Fibroblast of skin of left biceps (primary cell): ENCODE results near the gene FOSL1.

Experiments used
- DNase-seq, 2 experiments: peaks; one replicate each; pipeline ENCODE4 v3.0.0-alpha.2; 2013; ENCODE audit warnings: low read depth in 2 of 2

The FOSL1 gene

DNA sequence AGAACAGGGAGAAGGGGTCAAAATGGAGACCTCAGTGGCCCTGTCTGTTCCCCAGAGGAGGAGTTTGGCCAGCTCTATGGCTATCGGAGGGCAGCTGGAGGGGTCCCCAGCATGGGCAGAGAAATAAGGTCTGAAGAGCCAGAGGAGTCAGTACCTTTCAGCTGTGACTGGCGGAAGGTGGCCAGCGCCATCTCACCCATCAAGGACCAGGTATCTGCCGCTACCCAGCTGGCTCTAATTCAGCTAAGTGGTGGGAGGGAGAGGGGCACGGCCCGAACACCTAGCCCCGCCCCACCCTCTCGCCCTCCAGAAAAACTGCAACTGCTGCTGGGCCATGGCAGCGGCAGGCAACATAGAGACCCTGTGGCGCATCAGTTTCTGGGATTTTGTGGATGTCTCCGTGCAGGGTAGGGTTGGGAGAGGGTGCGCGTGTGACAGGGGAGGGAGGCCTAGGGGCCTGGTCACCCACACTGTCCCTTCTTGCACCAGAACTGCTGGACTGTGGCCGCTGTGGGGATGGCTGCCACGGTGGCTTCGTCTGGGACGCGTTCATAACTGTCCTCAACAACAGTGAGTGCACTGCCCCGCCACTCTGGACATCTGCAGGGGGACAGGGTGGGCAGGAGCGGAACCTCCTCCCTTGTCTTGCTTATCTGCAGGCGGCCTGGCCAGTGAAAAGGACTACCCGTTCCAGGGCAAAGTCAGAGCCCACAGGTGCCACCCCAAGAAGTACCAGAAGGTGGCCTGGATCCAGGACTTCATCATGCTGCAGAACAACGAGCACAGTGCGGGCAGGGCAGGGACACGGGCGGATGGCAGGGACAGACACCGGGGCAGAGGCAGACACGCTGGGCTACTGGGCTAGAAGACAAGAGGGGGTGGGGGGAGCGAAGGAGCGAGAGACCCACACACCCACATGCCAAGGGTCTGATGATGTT, 17.8 kb downstream of the FOSL1 start:
- DNase-seq = no peak

DNA sequence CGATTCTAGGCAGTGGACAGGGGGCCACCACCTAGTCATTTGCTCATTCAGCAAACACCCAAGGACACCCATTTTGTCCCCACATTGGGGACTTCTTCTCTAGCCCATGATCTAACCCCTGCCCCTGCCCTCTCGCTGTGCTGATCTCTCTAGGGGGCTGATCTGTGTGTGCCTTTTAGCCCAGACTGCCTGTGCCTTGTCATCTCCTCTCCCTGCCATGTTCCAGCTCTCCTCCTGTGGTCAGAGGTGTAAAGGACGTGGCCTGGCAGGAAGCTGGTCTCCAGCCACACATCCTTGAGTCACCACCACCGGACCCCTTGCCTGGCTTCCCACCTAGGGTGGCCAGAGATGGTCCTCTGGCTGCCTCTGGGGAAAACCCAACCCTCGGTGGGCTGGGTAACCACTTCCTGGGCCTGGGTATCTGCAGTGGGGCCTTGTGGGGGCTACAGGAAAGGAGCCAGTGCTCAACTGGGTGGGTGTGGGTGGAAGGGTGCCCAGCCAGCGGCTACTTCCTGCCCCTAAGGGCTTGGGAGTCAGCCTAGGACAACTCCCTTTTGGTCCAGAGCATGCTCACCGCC, 19.3 kb downstream of the FOSL1 start:
- DNase-seq = no peak

DNA sequence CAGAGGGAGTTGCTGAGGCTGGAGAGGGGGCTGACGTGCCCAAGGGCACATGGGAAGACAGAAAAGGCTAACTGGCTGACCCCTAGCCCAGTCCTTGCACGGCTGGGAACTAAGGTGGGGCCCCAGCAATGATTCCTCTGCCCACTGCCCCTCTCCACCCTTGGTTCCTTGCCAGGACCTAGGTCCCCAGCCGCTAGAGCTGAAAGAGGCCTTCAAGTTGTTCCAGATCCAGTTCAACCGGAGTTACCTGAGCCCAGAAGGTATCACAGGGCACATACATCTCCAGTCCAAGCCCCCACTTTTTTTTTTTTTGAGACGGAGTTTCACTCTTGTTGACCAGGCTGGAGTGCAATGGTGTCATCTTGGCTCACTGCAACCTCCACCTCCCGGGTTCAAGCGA, 20.2 kb downstream of the FOSL1 start:
- no peak for DNase-seq

DNA sequence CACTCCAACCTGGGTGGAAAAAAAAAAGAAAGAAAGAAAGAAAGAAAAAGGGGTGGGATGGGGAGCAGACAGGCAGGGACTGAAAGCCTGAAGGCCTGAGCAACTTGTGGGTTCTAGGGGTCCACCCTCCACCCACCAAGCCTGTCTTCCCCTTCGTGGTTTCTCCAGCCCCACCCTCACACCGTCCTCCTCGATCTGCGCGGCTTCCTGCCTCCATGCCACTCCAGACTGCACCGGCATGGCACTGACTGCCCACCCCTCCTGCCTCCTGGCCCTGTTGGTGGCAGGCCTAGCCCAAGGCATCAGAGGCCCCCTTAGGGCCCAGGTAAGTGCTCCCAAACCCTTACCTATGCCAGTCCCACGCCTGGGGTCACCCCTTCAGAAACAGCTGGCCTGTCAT, 20.6 kb downstream of the FOSL1 start, which contains the start of gene CTSW:
CTSW (plus strand) TSS at position 221 of the 400 bp plus-strand sequence; CDS start at position 239, 18 bp downstream.
- DNase-seq = no peak

DNA sequence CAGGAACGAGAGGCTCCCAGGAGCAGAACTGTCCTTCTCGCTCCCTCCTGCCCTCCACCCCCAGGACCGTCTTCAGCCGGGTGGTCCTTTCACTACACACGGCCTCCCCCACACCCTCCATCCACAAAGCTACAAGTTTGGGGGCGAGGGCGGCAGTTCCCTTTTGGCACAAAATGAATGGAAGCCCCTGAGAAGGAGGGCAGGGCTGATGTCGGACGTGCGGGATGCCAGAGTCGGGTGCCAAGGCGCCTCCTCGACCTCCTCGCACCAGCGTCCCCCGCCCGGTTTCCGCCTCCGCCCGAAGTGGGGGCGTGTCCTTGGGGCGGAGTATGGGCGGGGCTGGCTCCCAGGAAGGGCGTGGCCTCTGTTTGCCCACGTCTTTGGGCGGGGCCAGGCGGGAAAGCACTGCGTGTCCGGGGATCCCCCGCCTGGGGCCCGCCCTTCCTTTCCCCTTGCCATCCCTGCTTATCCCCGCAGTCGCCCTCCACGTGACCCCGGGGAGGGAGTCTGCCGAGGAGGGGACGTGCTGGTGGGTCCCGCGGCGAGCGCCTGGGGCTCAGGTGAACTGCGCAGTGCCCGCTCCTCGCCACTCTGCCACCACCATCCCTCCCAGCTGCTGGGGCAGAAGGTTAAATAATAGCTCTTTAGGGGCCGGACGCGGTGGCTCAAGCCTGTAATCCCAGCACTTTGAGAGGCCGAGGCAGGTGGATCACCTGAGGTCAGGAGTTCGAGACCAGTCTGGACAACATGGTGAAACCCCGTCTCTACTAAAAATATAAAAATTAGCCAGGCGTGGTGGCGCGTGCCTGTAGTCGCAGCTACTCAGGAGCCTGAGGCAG, 26.7 kb downstream of the FOSL1 start:
- peak; percentile 75 for DNase-seq

DNA sequence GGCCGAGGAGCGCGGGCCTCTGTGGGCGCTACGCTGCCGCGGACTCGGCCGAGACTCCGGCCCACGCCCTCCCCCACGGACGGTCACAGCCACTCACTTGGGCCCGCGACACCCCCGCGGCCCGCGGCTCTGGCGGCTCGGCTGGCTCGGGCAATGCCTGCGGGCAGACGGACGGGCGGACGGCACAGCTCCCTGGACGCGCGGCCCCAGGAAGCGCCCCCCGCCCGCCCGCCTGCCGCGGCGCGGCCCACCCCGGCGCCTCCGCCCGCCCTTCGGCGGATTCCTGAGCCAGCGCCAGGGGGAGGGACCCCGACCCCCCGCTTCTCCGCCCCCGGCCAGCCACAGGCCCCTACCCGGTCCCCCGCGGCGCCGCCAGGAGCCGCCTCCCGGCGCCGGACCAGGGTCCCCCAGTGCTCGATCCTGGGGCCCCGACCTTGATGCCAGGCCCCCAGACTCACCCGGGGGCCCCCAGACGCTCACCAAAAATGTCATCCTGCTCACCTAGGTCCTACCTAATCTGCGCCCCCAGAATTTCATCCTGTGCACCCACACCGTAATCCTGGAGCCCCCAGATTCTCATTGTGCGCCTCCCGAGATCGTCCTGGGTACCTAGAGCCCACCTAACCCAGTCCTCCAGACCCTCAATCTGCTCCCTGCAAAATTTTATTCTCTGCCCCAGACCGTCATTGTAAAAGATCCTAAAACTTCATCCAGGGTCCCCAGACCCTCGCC, 27.4 kb downstream of the FOSL1 start, which contains the start of gene EFEMP2:
EFEMP2 (minus strand) TSS at position 215 of the 732 bp plus-strand sequence. CDS start 446 bp downstream, outside the sequence.
- DNase-seq = no peak

DNA sequence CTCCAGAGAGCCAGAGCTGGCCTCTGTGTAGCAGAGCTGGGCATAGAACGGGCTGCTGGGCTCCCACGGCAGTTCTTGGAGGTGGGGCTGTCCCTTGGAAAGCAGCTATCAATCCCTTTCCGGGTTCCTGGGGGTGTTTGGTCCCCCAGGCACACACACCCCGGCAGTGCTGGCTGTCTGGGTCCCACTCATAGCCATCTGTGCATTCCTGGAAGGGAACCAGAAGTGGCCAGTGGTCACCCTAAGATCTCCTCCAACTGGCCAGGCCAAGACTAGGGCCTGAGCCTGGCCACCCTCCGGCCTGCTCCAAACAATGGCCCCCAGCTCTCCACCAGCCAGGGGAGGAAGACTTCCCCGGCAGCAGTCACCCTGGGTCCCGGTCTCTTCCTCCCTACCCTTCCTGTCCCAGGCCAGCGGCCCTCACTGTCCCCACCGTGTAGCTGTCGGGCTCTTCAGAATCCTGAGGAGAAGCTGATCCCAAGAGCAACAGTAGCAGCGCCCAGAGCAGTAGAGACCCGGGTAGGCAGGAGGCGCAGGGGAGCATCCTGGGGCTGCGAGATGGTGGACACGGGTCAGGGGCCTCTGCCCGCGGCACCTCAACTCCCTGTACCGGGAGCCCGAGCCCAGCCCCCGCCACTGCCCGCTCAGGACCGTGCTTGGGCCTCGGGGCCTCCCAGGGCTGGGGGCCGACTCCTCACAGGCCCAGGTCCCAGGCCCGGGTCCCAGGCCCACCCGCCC, 28.2 kb downstream of the FOSL1 start:
- no peak for DNase-seq

DNA sequence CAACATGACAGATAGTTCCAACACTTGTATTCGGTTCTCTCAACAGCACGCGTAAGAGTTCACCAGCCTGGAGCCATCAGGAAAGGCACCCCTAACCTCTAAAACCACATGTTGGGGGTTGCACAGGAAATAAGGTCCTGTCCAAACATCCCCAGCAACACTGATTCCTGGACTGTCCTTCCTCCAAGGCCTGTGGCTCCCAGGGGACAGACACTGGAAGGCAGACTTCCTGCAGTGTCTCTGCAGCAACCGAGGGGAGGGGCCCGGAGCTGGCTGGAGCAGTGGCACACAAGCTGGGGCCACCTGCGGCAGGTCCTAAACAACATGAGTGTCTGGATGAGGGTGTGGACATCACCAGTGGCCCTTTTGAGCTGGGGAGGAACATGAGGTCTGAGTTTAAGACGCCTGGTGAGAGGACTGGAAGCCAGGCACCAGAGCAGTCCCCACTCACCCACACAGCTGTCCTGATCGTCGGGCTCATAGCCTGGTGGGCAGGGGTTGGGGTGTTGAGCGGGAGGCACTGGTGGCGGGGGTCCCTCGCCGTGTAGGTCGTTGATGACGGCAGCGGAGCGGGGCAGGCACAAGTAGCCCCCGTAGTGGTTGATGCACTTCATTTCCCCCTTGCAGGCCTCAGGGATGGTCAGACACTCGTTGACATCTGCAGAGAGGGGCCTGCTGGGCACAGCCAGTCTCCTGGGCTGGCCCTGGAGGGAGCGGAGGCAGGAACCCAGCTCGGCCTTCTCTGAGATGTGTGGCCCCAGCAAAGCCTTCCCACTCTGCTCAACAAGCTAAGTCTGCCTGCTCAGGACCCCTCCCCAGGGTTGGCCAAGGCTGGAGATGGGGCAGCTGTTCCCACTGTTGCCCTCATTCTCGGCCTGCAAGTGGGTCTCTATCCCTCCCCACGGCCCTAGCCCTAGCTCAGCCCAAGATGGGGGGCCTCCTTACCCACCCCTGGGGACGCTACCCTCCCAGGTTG, 29.2 kb downstream of the FOSL1 start:
- DNase-seq = no peak

DNA sequence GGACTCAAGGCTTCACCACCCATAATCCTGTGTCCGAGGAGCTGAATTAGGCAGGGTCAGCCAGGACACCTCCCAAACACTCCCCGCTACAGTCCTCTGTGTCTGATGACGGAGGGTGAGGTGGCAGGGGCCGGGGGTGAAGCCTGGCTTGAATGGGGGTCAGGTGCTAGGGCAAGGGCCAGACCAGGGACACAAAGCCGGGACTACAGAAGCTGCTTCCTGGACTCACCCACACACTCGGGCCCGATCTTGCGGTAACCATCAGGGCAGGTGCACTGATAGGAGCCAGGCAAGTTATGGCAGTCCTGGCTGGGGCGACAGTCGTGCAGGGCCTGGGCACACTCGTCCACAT, 29.9 kb downstream of the FOSL1 start:
- DNase-seq = no peak

DNA sequence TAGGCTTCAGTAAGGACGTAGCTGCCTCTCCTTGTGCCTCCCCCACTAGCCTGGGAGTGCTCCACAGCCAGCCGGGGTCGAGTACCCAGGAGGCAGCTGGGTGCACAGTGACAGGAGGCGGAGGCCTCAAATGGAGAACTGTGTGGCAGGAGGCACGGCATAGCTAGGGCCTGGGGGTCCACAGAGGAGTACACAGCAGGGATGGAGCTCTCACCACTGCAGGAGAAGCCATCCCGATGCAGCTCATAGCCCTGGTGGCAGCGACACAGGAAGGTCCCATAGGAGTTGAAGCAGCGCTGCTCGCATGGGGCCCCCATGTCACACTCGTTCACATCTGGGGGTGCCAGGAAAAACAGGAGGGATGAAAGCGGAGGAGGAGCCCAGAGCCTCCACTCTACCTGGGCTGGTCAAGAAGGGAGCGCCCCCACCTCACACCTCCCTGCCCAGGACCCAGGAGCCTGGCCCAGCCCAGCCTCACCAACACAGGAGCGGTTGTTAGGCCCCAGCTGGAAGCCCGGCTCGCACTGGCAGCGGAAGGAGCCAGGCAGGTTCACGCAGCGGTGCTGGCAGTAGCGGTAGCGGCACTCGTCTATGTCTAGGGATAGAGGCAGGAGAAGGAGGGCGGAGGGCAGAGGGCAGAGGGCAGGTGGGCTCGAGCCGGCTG, 30.4 kb downstream of the FOSL1 start:
- no peak for DNase-seq

DNA sequence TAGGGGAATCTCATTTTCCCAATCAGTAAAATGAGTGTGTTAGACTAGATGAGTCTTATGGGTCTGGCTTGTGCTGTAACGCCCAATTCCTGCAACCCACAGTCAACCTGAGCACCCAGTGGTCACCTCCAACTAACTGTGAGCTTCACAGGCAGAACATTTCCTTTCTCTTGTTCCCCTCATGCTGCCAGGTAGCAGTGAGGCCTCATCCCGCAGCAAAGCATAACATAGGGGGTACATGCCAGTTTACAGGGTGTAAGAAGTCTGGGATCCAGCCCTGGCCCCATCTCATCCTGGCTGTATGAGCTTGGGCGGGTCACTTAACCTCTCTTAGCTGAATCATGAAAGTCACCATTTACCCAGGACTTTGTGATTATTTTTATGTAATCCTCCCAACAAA, 31.3 kb downstream of the FOSL1 start:
- no peak for DNase-seq

DNA sequence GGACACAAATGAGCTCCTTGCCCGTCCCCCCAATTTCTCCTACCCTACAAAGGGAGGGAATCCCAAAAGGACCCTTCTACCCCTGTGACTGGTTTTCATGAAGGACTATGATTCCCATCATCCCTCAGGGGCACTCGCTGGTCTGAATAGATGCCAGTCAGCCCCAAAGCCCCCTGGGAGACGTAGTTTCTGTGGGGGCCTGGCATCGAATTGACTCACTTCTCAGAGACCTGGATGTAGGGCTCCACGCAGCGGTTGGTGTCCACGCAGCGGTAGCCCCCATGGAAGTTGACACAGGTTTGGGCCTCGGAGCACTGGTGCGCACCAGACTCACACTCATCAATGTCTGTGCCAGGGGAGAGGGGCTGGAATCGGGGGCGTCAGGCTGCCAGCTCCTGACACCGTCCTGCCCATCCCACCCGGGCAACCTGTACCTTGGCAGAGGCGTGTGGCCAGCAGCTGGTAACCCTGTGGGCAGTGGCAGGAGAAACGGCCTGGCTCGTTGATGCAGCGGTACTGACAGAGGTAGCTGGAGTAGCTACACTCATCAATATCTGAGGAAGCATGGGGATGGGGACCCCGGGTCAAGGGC, 32.0 kb downstream of the FOSL1 start:
- DNase-seq = no peak

DNA sequence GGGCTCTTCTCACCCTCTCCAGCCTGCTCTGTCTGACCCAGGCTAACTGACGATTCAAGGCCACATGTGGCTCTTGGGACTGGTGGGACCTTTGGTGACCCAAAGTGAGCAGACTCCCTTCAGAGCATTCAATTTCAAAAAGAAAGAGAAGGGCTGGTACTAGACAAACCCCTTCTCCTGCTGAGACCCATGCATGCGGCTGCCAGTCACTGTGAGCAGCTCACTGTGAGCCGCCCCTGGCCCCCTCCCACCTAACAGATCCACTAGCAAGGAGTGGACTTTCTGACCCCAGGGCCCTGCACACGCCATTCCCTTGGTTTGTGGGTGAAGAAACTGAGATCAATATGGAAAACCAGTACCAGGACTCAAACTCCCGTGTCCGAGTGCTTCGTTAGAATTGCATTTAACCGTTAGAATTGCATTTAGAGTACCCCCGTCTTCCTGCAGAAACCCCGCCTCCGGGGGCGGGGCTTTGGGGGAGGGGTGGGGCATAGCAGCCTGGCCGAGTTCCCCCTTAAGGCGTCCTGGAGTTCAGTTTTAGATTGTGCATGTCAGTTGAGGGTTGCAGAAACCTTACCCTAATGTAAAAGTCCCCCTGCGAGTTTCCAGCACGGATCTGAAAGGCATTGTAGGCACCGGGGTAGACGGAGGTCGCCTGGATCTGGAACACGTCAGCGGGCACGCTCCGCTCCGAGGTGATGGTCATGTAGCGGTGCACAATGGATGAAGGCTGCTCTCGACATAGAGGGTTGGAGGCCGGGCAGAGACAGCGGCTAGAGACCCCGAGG, 32.7 kb downstream of the FOSL1 start:
- DNase-seq = no peak

DNA sequence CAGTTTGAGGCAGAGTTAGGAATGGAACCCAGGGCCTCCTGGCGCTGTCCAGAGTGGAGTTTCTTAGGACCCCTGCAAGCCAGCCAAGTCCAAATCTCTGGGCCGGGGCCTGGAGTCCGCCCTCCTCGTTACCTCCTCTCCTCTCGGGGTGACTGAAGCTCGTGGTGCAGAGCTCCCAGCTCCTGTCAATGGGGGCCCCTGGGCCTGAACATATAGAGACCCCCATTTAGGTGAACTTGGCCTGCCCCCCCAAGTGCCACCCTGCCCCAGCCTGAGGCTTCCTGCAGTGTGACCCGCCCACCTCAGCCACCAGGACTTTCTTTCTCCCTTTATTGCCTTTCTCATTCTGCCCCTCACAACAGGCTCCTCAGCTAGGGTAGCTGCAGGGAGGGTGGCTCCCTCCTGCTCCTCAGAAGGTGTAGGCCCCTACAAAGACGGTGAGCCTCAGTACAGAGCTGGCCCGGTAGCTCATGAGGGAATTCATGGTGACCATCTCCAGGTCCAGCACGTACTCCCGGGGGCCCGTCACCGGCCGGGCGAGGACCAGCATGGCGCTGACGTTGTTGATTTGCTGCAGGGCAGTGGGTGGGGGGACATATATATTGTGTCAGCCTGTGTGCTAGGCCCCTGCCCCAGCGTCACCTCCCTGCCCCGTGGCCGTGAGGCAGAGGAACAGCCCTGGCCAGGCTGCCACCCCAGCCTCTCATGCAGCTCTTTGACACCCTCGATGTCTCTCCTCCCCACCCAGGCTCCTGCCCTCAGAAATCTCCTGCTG, 33.5 kb downstream of the FOSL1 start:
- no peak for DNase-seq

DNA sequence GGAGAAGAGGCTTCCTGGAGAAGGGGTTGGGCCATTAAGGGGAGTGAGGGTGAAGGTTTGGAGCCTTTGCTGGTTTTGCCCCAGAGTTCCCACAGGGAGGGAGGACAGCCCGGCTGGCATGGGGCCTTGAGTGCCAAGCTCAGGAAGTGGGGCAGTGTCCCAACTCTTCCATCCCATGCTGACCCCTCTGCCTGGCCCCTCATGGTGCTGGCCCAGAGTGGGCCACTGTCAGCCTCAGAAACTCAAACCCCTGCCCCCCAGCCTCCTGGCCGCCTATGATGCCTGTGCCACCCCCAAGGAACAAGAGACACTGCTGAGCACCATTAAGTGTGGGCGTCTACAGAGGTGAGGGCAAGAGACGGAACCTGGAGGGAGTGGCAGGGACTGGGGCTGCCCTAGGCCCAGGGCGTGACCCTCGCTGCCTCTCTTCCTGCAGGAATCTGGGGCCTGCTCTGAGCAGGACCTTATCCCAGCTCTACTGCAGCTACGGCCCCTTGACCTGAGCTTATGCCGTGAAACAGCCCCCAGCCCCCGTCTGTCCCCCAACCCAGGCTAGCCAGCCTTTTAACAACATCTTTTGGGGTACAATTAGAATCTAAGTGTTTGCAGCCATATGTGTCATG, 34.5 kb downstream of the FOSL1 start:
- no peak for DNase-seq

DNA sequence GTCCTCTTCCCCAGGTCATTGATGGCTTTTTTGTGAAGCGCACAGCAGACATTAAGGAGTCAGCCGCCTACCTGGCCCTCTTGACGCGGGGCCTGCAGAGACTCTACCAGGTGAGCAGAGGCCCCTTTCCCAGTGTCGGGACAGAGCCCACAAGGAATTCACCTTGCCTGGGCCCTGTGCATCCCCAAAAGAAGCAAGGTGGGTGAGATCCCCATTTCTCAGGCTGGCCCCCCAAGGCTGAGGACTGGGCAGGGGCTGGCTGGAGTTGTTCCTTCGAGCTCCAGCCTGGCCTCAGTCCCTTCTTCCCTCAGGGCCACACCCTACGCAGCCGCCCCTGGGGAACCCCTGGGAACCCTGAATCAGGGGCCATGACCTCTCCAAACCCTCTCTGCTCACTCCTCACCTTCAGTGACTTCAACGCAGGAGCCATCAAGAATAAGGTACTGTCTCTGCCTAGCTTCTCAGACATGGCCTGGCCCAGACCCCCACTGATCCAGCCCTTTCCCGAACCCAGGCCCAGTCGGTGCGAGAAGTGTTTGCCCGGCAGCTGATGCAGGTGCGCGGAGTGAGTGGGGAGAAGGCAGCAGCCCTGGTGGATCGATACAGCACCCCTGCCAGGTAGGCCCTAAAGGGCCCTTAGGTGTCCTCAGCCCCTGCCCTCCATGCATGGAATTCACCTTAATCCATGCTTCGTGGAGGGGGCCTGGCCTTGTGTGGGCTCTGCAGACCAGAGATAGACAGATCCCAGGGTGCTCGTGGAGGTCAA, 35.3 kb downstream of the FOSL1 start:
- no peak for DNase-seq
